ENCODE data around the gene PLCB4.

DNA sequence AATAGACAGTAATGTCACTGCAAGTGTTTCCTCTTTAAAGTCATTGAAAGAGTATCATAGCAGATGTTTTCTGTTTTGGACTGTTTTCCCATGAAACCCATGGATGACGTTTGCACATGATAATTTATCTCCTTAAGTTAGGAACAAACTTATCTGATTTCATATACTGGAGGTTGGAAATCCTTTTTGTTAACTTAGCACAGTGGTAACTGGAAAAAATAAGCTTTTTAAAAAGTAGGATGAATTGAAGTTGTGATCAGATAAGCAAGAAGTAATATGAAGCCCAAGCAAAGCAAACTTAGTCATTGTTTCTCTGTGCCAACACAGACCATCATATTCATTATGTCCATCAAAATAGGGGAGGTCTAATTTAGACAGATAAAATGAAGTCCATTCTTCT, 61.6 kb downstream of the PLCB4 start:
- TF ChIP-seq, protein P1, sequence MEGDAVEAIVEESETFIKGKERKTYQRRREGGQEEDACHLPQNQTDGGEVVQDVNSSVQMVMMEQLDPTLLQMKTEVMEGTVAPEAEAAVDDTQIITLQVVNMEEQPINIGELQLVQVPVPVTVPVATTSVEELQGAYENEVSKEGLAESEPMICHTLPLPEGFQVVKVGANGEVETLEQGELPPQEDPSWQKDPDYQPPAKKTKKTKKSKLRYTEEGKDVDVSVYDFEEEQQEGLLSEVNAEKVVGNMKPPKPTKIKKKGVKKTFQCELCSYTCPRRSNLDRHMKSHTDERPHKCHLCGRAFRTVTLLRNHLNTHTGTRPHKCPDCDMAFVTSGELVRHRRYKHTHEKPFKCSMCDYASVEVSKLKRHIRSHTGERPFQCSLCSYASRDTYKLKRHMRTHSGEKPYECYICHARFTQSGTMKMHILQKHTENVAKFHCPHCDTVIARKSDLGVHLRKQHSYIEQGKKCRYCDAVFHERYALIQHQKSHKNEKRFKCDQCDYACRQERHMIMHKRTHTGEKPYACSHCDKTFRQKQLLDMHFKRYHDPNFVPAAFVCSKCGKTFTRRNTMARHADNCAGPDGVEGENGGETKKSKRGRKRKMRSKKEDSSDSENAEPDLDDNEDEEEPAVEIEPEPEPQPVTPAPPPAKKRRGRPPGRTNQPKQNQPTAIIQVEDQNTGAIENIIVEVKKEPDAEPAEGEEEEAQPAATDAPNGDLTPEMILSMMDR (IDR thresholded peaks at IDR 0.05), result no peak
- TF ChIP-seq EZH2phosphoT487 (IDR thresholded peaks at IDR 0.05; ENCODE audit: borderline replicate concordance, low read depth) (no peak), EP300 (IDR thresholded peaks at IDR 0.05; ENCODE audit: borderline replicate concordance in 1 of 2, low read depth in 1 of 2, low read length in 1 of 2) (no peak), YY1 (IDR thresholded peaks at IDR 0.05; ENCODE audit: low read depth) (no peak), TEAD4 (IDR thresholded peaks at IDR 0.05; ENCODE audit: borderline replicate concordance, insufficient read depth) (no peak), FOXM1 (IDR thresholded peaks at IDR 0.05; ENCODE audit: low read depth) (no peak), GABPA (IDR thresholded peaks at IDR 0.05; ENCODE audit: low read depth) (no peak), RFX5 (IDR thresholded peaks at IDR 0.05; ENCODE audit: low read length) (no peak)
- TF ChIP-seq, protein P2, sequence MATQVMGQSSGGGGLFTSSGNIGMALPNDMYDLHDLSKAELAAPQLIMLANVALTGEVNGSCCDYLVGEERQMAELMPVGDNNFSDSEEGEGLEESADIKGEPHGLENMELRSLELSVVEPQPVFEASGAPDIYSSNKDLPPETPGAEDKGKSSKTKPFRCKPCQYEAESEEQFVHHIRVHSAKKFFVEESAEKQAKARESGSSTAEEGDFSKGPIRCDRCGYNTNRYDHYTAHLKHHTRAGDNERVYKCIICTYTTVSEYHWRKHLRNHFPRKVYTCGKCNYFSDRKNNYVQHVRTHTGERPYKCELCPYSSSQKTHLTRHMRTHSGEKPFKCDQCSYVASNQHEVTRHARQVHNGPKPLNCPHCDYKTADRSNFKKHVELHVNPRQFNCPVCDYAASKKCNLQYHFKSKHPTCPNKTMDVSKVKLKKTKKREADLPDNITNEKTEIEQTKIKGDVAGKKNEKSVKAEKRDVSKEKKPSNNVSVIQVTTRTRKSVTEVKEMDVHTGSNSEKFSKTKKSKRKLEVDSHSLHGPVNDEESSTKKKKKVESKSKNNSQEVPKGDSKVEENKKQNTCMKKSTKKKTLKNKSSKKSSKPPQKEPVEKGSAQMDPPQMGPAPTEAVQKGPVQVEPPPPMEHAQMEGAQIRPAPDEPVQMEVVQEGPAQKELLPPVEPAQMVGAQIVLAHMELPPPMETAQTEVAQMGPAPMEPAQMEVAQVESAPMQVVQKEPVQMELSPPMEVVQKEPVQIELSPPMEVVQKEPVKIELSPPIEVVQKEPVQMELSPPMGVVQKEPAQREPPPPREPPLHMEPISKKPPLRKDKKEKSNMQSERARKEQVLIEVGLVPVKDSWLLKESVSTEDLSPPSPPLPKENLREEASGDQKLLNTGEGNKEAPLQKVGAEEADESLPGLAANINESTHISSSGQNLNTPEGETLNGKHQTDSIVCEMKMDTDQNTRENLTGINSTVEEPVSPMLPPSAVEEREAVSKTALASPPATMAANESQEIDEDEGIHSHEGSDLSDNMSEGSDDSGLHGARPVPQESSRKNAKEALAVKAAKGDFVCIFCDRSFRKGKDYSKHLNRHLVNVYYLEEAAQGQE (IDR thresholded peaks at IDR 0.05; ENCODE audit: low read depth, low read length), result no peak

Data from SK-N-SH (cell line).